GM13977 (cell line): ENCODE results near the gene RCE1.

Experiments
- DNase-seq: peaks from one replicate; pipeline ENCODE4 v3.0.0; 2012; ENCODE audit warnings: low spot score
- CTCF ChIP-seq: IDR thresholded peaks from 2 replicates; pipeline ENCODE4 v1.5.1; 2012; ENCODE audit warnings: mild to moderate bottlenecking, control low read depth; ENCODE audit not compliant: insufficient read depth; ENCODE audit errors: extremely low read depth, missing control alignments
- in situ Hi-C: fragments of 300-500 bp; cut with MboI; formaldehyde crosslinking; loops from one replicate; pipeline ENCODE4 v1.12.0; 2022; ENCODE audit warnings: low sequenced_read_pairs, low pct_unique_long_range_greater_than_20kb, mixed read lengths, inconsistent platforms; ENCODE audit not compliant: unreplicated experiment

RCE1 gene

DNA sequence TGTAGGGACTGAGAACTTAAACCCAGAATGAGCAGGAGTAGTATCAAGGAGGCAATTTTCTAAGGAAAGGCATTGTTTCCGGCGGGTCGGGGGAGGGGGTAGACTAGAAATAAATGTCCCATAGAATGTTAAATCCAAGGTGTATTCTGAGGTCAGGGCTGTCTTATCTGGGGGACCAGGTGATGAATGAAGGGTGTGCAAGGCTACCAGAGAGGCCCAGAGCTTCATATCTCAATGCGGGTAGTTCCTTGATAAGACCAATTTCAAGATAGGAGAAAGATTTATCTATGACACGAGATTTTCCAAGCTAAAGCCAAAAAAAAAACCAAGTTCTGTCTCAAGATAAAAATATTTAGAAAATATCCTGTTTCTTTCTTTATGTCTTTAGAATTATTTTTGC is 8.3 kb upstream of the RCE1 start:
- TF ChIP-seq CTCF: no peak
- in situ Hi-C loops: loop anchor here (5.0 to 25.0 kb wide), 2 partner anchors 143 to 273 kb away; partner anchors contain the start of gene CTSF
- DNase-seq: no peak

DNA sequence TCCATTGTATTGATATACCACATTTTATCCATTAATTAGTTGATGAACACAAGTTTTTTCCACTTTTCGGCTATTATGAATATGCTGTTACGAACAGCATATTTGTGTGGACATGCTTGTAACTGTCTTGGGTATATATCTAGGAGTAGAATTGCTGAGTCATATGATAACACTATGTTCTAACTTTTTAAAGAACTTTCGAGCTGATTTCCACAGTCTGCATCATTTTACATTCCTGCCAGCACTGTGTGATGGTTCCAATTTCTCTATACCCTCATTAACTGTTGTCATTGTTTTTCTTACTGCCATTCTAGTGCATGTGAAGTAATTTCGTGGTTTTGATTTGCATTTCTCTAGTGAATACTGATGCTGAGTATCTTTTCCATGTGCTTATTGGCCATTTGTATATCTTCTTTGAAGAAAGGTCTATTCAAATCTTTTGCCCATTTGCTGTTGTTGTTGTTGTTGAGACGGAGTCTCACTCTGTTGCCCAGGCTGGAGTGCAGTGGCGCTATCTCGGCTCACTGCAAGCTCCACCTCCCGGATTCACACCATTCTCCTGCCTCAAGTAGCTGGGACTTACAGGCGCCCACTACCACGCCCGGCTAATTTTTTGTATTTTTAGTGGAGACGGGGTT is 7.4 kb upstream of the RCE1 start:
- in situ Hi-C loops: loop anchor here (5.0 to 25.0 kb wide), 2 partner anchors 144 to 274 kb away; partner anchors contain the start of gene CTSF
- DNase-seq: no peak
- TF ChIP-seq CTCF: no peak

- no peak for DNase-seq
- in situ Hi-C loops: loop anchor here (25.0 kb wide), 1 partner anchor 278 kb away; the partner anchor contains the start of gene CTSF
- TF ChIP-seq CTCF: no peak
These were observed 2.7 kb upstream of the RCE1 start for GRCh38 chr11:66840317-66841091.

DNA sequence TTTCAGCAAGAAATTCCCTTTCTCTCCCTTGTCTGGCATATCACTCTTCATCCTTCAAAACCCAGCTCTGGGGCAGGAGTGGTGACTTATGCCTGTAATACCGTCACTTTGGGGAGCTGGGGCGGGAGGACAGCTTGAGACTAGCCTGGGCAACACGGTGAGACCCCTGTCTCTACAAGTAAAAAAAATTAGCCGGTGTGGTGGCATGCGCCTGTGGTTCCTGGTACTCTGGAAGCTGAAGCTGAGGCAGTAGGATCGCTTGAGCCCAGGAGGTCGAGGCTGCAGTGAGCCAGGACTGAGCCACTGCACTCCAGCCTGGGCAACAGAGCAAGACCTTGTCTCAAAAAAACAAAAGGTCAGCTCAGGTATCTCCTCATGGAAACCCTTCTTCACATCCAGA is 1.4 kb upstream of the RCE1 start:
- in situ Hi-C loops: loop anchor here (25.0 kb wide), 1 partner anchor 280 kb away; the partner anchor contains the start of gene CTSF
- no peak for DNase-seq
- TF ChIP-seq CTCF: no peak

- TF ChIP-seq CTCF: no peak
- peak; percentile 33 for DNase-seq
- in situ Hi-C loops: loop anchor here (25.0 kb wide), 1 partner anchor 280 kb away; the partner anchor contains the start of gene CTSF
These were observed 743 bp upstream of the RCE1 start for GRCh38 chr11:66842501-66842895.

GRCh38 chr11:66843776-66844495 is 695 bp downstream of the RCE1 start:
- no peak for DNase-seq
- TF ChIP-seq CTCF: no peak
- in situ Hi-C loops: loop anchor here (25.0 kb wide), 1 partner anchor 282 kb away; the partner anchor contains the start of gene CTSF
